Heart left ventricle (tissue), 16 donors: ENCODE measurements around the gene ATP5F1E. TPM values are rescaled to one million over a fixed set of nuclear protein-coding genes. Genes with fewer than 3 reads are reported as not detected.

Experiments
- ATAC-seq, 4 donors: fragments of 200-7000 bp; cut with Tn5 transposase; one replicate each; pipeline ENCODE4 v1.9.1; 2020 to 2022; ENCODE audit warnings: moderate library complexity in 4 of 4, mild to moderate bottlenecking in 3 of 4, moderate number of reproducible peaks in 1 of 4
- DNase-seq, 5 donors: peaks; one replicate each; pipeline ENCODE4 v3.0.0-alpha.2; 2020
- H3K27ac ChIP-seq, 12 donors: fragments of 200-600 bp; sonication (generic) in 4 of 12; one replicate each; pipeline versions ENCODE4 v1.5.0 to v1.8.0; 2016 to 2022; ENCODE audit warnings: mild to moderate bottlenecking in 2 of 12
- H3K27me3 ChIP-seq, 9 donors: fragments of 200-600 bp; sonication (generic) in 2 of 9; one replicate each; pipeline versions ENCODE4 v1.5.1 to v1.8.0; 2016 to 2022; ENCODE audit warnings: mild to moderate bottlenecking in 3 of 9
- H3K36me3 ChIP-seq, 9 donors: fragments of 200-600 bp; sonication (generic) in 2 of 9; one replicate each; pipeline versions ENCODE4 v1.5.0 to v1.8.0; 2018 to 2022; ENCODE audit warnings: mild to moderate bottlenecking in 2 of 9
- H3K4me1 ChIP-seq, 12 donors: fragments of 200-600 bp; sonication (generic) in 4 of 12; one replicate each; pipeline versions ENCODE4 v1.5.0 to v1.8.0; 2016 to 2022; ENCODE audit warnings: mild to moderate bottlenecking in 3 of 12
- H3K4me3 ChIP-seq, 12 donors: fragments of 200-600 bp; sonication (generic) in 4 of 12; one replicate each; pipeline versions ENCODE4 v1.5.0 to v1.8.0; 2017 to 2022; ENCODE audit warnings: mild to moderate bottlenecking in 9 of 12, moderate library complexity in 4 of 12
- H3K9me3 ChIP-seq, 12 donors: fragments of 200-600 bp; sonication (generic) in 4 of 12; one replicate each; pipeline versions ENCODE4 v1.5.0 to v1.8.0; 2016 to 2022; ENCODE audit warnings: mild to moderate bottlenecking in 1 of 12
- CTCF ChIP-seq, 12 donors: fragments of 200-600 bp; sonication (generic) in 4 of 12; IDR thresholded peaks; one replicate each; pipeline versions ENCODE4 v1.5.0 to v1.8.0; 2018 to 2022; ENCODE audit warnings: antibody characterized with exemption in 12 of 12, mild to moderate bottlenecking in 5 of 12
- POLR2A ChIP-seq, 2 donors: fragments of 450-650 bp; IDR thresholded peaks; one replicate each; pipeline ENCODE4 v1.6.1; 2017; ENCODE audit warnings: antibody characterized with exemption in 2 of 2, mild to moderate bottlenecking in 2 of 2, moderate library complexity in 2 of 2
- WGBS, 4 donors: extraction: QIAGEN DNeasy Blood & Tissue Kit in 2 of 4; methylation state at CpG; one replicate each; pipeline versions ENCODE4 v1.1.5 to v1.1.7; 2013 to 2018; 5-methylcytosine and 5-hydroxymethylcytosine counted together
- intact Hi-C, 10 donors: fragments of 100-400 bp; cut with DNase I; formaldehyde crosslinking; loops; one replicate each; pipeline versions ENCODE4 v1.11.1 to v1.14.2; 2022
- polyA plus RNA-seq, 2 donors: library from polyadenylated mRNA; stranded (reverse); fragments of 200-250 nt; gene quantifications; one replicate each; pipeline ENCODE4 v1.2.3, GENCODE V29; 2013
- total RNA-seq, 9 donors: library from RNA; depleted of rRNA in 2 of 9; stranded (reverse); fragments of >200 nt in 2 of 9; fragmentation: NEBNext Ultra II Directional in 3 of 9; extraction: Animal tissue kit (Norgen Biotek cat#: 25700) in 3 of 9; gene quantifications; one replicate each; pipeline versions ENCODE4 v1.1.0 to v1.2.4, GENCODE V29; 2016 to 2023
- donor health status: ischemic (EF 13 %, LVEDD 7.1; RV severe dilation, severe dysfunction).
- donor health status: healthy with polysubstance abuse.
- donor health status: DM: no; HTN: yes; CAD: no.
- donor health status: DM: no; HTN: no; CAD: no.
- donor health status: ischemic (EF 25% LVEDD 6.9; RV normal size, moderate dysfunction).
- donor health status: ischemic (EF 25% LVEDD 5.7; RV mildly dilated, moderate dysfunction).
- donor health status: healthy.
- donor health status: DM: yes; HTN: yes; CAD: no.
- donor health status: ischemic (EF 35%, LVEDD 5.7; RV mildly dilated, moderate dysfunction).
- donor health status: nonischemic (EF 11% LVEDD 7.7; RV severe dilation, severe dysfunction).
- donor health status: DM: yes; HTN: yes; CAD: no.
- donor health status: PGD.
- donor health status: ischemic (EF 29% LVEDD 5.4; RV normal size, mild dysfunction).
- donor health status: nonischemic (EF 23%, LVEDD 6.1; RV moderate dilation, normal function).

The ATP5F1E gene
- total and polyA plus RNA-seq, 11 donors = 38.5 to 153 (median 116) TPM

GRCh38 chr20:59032713-59033059 is 551 bp upstream of the ATP5F1E start:
- Histone ChIP-seq H3K9me3 (no peaks in the 10 kb centered on the region), H3K27me3 (no peaks in the 10 kb centered on the region), H3K4me3 (peak overlapping the region; percentile 43 to 94 (median 83)), H3K36me3 (peaks cover 0 to 76% (median 69%) of the 10 kb centered on the region in 9 donors), H3K27ac (peak overlapping the region; percentile 69 to 98 (median 92)), H3K4me1 (peaks cover 0 to 47% (median 44%) of the 10 kb centered on the region in 12 donors)
- ATAC-seq (no peak), DNase-seq (no peak)
- intact Hi-C loops = loop anchor here in 7 of 10 donors (2.0 to 10.0 kb wide), 7 partner anchors 48 to 380 kb away; partner anchors contain the start of genes NELFCD (in 5 of the 7) and STX16 (in 1 of the 7)
- TF ChIP-seq POLR2A (IDR thresholded peaks at IDR 0.05) (no peak), CTCF (IDR thresholded peaks at IDR 0.05) (peak in 5 of 12 donors; percentile 9 to 23 (median 14))
- 1 to 3% (median 1%) methylated on average over 10 to 13 of the region's 13 CpGs for WGBS, 4 donors

DNA sequence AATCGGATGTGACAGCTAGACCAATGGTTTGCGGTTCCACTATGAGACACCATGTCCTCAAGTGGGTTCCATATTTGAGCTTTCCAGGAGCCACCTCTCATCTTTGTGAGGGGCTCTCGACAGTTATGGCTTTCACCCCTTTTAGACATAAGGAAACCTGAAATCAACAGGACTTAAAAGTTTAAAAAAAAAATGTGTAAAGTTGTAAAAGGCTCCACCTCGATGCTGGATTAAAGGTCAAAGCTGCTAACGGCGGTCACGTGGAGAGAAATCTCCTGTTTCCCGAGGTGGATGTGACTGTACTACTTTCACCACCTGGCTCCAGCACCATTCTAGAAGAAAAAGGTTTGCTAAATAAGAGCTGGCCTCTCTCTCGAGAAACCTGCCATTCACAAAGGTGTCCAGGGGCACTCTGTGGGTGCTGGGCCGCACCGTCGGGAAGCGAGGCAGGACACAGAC is 542 bp downstream of the ATP5F1E start:
- Histone ChIP-seq H3K27ac (peak overlapping the region; percentile 83 to 98 (median 92)), H3K4me1 (peaks cover 0 to 57% (median 48%) of the 10 kb centered on the region in 12 donors), H3K4me3 (peak overlapping the region; percentile 59 to 94 (median 83)), H3K36me3 (peaks cover 0 to 76% (median 69%) of the 10 kb centered on the region in 9 donors), H3K27me3 (no peaks in the 10 kb centered on the region), H3K9me3 (no peaks in the 10 kb centered on the region)
- WGBS, 4 donors = 14 to 21% (median 17%) methylated on average over 13 of the region's 13 CpGs
- intact Hi-C loops = loop anchor here in 7 of 10 donors (2.0 to 10.0 kb wide), 8 partner anchors 15 to 379 kb away; partner anchors contain the start of genes NELFCD (in 5 of the 7) and STX16 (in 1 of the 7)
- ATAC-seq (no peak), DNase-seq (no peak)
- TF ChIP-seq CTCF (IDR thresholded peaks at IDR 0.05) (no peak), POLR2A (IDR thresholded peaks at IDR 0.05) (no peak)

DNA sequence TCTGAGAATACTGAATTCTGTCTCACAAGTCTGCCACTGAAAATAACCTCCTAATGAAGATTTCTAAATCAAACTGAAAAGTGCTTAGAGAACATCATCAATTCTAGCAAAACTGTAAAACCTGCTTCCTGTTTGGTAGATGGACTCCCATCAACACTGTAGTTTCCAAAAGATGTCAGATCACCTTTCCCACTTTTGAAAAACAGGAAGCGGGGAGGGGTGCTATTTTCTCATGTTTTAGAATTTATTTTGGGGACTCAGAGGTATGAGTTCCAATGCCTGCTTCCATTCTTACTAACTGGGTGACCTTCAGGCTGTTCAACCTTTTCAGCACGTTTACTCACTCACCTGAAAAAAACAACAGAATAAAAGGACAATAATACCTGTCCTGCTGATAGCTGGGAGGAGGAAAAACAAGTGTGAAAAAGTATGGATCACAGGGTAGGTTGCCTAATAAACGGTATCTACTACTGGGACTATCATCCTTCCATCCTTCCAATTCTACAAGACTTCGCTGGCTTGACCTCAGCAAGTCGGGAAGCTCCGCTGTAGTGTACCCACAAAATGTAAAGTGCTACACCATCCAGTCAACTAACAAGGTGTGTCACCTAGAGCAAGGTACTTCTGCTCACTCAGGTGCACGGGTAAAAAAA is 1.1 kb downstream of the ATP5F1E start:
- WGBS, 4 donors = 67 to 72% (median 70%) methylated on average over 7 of the region's 7 CpGs
- Histone ChIP-seq H3K4me1 (peaks cover 0 to 60% (median 48%) of the 10 kb centered on the region in 12 donors), H3K36me3 (peaks cover 0 to 76% (median 69%) of the 10 kb centered on the region in 9 donors), H3K4me3 (peak overlapping the region; percentile 59 to 94 (median 83)), H3K27me3 (no peaks in the 10 kb centered on the region), H3K9me3 (no peaks in the 10 kb centered on the region), H3K27ac (peak overlapping the region in 10 of 12 donors; percentile 84 to 98 (median 92))
- intact Hi-C loops = loop anchor here in 5 of 10 donors (2.0 to 10.0 kb wide), 6 partner anchors 14 to 379 kb away; partner anchors contain the start of genes NELFCD (in 5 of the 5) and STX16 (in 1 of the 5)
- TF ChIP-seq POLR2A (IDR thresholded peaks at IDR 0.05) (no peak), CTCF (IDR thresholded peaks at IDR 0.05) (no peak)
- DNase-seq = no peak
- ATAC-seq = no peak

DNA sequence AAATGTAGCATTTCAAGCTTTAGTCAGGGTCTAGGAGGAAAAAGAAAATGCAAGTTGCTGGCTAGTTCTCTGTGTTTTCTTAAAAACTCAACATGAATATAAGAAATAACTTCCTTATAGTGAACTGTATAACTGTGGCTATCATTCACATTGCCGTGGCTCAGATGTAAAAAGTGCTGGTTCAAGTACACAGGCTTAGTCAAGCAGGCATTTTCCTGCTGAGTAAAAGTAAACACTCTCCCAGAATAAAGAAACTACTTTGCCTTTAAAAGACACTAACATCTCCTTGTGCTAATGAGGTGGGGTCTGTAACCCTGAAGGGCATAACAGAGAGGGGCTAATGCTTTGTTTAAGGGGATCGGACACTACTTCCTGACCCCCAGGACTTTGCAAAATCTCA is 3.3 kb downstream of the ATP5F1E start:
- WGBS, 4 donors = 35 to 58% (median 46%) methylated on average over 2 of the region's 2 CpGs
- no peak for DNase-seq
- no peak for ATAC-seq
- Histone ChIP-seq H3K4me1 (peaks cover 0 to 60% (median 48%) of the 10 kb centered on the region in 12 donors), H3K27me3 (no peaks in the 10 kb centered on the region), H3K36me3 (peaks cover 0 to 76% (median 70%) of the 10 kb centered on the region in 9 donors), H3K27ac (no peak overlapping the region), H3K4me3 (peak overlapping the region in 3 of 12 donors; percentile 4 to 22 (median 18)), H3K9me3 (no peaks in the 10 kb centered on the region)
- no peak for TF ChIP-seq CTCF (IDR thresholded peaks at IDR 0.05)
- no peak for TF ChIP-seq POLR2A (IDR thresholded peaks at IDR 0.05)
- intact Hi-C loops = loop anchor here in 2 of 10 donors (5.0 kb wide), 1 partner anchor 137 kb away; no protein-coding TSS in a partner anchor
